ENCODE results near the gene FAM209B.
"Not testable (repeated sequence)": the region's sequence is repeated elsewhere in the genome, so short reads cannot be mapped to it uniquely, and the experiment has no call there.

Gene FAM209B

GRCh38 chr20:56517211-56517610 lies 15.8 kb upstream of the FAM209B start:
- Histone ChIP-seq H3K27me3 (replicated peaks; ENCODE audit: control insufficient read depth, insufficient read depth, low read length) (no peaks in the 10 kb centered on the region), H3K36me3 (ENCODE audit: control insufficient read depth, insufficient read depth, low read length) (peaks cover 29% of the 10 kb centered on the region), H3K4me3 (replicated peaks; ENCODE audit: low read depth, low read length) (no peak overlapping the region)
- DNase-seq (ENCODE audit: extremely low read depth, insufficient read length) = no peak
- TF ChIP-seq, protein P1, sequence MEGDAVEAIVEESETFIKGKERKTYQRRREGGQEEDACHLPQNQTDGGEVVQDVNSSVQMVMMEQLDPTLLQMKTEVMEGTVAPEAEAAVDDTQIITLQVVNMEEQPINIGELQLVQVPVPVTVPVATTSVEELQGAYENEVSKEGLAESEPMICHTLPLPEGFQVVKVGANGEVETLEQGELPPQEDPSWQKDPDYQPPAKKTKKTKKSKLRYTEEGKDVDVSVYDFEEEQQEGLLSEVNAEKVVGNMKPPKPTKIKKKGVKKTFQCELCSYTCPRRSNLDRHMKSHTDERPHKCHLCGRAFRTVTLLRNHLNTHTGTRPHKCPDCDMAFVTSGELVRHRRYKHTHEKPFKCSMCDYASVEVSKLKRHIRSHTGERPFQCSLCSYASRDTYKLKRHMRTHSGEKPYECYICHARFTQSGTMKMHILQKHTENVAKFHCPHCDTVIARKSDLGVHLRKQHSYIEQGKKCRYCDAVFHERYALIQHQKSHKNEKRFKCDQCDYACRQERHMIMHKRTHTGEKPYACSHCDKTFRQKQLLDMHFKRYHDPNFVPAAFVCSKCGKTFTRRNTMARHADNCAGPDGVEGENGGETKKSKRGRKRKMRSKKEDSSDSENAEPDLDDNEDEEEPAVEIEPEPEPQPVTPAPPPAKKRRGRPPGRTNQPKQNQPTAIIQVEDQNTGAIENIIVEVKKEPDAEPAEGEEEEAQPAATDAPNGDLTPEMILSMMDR (IDR thresholded peaks at IDR 0.05; ENCODE audit: insufficient read depth, low read length, poor library complexity, severe bottlenecking) = no peak

DNA sequence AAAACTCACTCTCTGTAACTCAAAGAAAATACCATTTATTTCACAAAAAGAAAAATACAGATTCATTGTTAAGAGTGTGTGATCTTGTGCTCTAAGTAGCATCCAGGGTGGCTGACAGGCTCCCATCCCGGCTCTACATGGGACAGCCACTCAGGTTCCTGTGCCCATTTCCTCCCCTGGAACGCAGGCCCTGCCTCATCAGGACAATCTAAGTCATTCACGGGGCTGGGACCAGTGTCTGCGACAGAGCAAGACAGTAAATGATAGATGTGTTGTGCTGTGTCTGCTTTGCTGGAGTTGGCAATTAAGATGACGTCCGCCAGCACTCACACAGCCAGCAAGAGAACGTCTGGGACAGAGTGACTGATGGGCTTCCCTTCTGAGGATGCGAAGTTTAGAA lies 15.4 kb upstream of the FAM209B start:
- TF ChIP-seq, protein P1 (IDR thresholded peaks at IDR 0.05; ENCODE audit: insufficient read depth, low read length, poor library complexity, severe bottlenecking) = no peak

DNA sequence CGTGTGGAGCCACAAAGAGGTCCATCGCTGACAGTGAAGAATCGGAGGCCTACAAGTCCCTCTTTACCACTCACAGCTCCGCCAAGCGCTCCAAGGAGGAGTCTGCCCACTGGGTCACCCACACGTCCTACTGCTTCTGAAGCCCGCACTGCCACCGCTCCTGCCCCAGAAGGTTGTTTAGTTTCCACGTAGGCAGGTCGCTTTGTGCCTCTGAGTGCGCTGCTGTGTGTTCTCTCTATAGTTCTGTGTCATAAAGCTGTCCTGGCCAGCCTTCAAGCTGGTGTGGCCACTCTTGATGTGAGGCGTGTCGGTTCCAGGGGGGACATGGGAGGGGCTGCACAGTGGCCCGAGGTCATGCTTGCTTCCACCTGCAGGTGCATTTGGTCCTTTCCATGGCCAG lies 14.9 kb upstream of the FAM209B start:
- TF ChIP-seq, protein P1 (IDR thresholded peaks at IDR 0.05; ENCODE audit: insufficient read depth, low read length, poor library complexity, severe bottlenecking) = no peak
- peaks cover 26% of the 10 kb centered on the region for H3K36me3 ChIP-seq (ENCODE audit: control insufficient read depth, insufficient read depth, low read length)
- H3K4me3 ChIP-seq (replicated peaks; ENCODE audit: low read depth, low read length) = no peak overlapping the region
- H3K27me3 ChIP-seq (replicated peaks; ENCODE audit: control insufficient read depth, insufficient read depth, low read length) = no peaks in the 10 kb centered on the region
- DNase-seq (ENCODE audit: extremely low read depth, insufficient read length) = no peak

More for the DNA sequence above, 15.4 kb upstream of the FAM209B start:
- Histone ChIP-seq H3K4me3 (replicated peaks; ENCODE audit: low read depth, low read length) (no peak overlapping the region), H3K36me3 (ENCODE audit: control insufficient read depth, insufficient read depth, low read length) (peaks cover 28% of the 10 kb centered on the region), H3K27me3 (replicated peaks; ENCODE audit: control insufficient read depth, insufficient read depth, low read length) (no peaks in the 10 kb centered on the region)
- DNase-seq (ENCODE audit: extremely low read depth, insufficient read length) = no peak

DNA sequence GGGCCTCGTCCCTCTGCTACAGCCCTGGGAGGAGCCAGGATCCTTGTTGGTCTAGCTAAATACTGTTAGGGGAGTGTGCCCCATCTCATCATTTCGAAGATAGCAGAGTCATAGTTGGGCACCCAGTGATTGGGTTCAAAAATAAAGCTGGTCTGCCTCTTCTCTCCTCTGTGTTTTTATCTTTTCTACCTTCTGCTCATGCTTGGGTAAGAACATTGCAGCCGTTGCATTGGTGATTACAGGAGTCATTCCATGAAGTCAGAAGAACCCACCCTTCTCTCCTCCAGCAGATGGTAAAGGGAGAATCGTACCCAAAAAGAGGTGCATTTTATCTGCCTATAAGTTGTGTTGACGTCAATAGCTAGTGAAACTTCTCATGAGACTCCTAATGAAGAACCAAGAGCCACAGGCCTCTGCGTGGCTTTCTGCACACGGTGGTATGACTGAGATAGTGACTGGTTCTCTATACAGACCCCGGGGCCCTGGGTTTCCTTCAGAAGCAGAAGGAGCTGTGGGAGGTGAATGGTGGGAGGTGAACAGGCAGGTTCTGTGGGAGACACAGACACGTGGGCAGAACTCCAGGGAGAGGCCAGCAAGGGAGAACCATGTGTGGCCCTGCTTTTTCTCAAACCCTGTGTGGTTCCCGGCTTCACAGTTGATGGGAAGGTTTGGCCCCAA lies 14.2 kb upstream of the FAM209B start:
- H3K4me3 ChIP-seq (replicated peaks; ENCODE audit: low read depth, low read length) = no peak overlapping the region
- H3K36me3 ChIP-seq (ENCODE audit: control insufficient read depth, insufficient read depth, low read length) = peaks cover 22% of the 10 kb centered on the region
- H3K27me3 ChIP-seq (replicated peaks; ENCODE audit: control insufficient read depth, insufficient read depth, low read length) = no peaks in the 10 kb centered on the region
- DNase-seq (ENCODE audit: extremely low read depth, insufficient read length) = no peak
- TF ChIP-seq, protein P1 (IDR thresholded peaks at IDR 0.05; ENCODE audit: insufficient read depth, low read length, poor library complexity, severe bottlenecking) = no peak

DNA sequence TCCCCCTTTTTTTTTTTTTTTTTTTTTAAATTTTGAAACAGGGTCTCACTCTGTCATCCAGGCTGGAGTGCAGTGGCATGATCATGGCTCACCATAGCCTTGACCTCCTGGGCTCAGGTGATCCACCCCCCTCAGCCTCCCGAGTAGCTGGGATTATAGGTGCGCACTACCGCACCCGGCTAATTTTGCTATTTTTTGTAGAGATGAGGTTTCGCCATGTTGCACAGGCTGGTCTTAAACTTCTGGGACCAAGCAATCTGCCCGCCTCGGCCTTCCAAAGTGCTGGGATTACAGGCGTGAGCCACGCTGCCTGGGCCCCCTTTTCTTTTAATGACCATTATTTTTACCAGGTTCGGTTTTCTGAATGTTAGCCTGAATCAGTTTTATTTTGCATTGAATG lies 13.5 kb upstream of the FAM209B start:
- TF ChIP-seq, protein P1 (IDR thresholded peaks at IDR 0.05; ENCODE audit: insufficient read depth, low read length, poor library complexity, severe bottlenecking) = no peak
- Histone ChIP-seq H3K36me3 (ENCODE audit: control insufficient read depth, insufficient read depth, low read length) (peaks cover 22% of the 10 kb centered on the region), H3K4me3 (replicated peaks; ENCODE audit: low read depth, low read length) (no peak overlapping the region), H3K27me3 (replicated peaks; ENCODE audit: control insufficient read depth, insufficient read depth, low read length) (no peaks in the 10 kb centered on the region)
- no peak for DNase-seq (ENCODE audit: extremely low read depth, insufficient read length)

- no peak for DNase-seq (ENCODE audit: extremely low read depth, insufficient read length)
- Histone ChIP-seq H3K27me3 (replicated peaks; ENCODE audit: control insufficient read depth, insufficient read depth, low read length) (no peaks in the 10 kb centered on the region), H3K36me3 (ENCODE audit: control insufficient read depth, insufficient read depth, low read length) (peaks cover 22% of the 10 kb centered on the region), H3K4me3 (replicated peaks; ENCODE audit: low read depth, low read length) (no peak overlapping the region)
- TF ChIP-seq, protein P1 (IDR thresholded peaks at IDR 0.05; ENCODE audit: insufficient read depth, low read length, poor library complexity, severe bottlenecking) = no peak
These were observed 12.9 kb upstream of the FAM209B start for GRCh38 chr20:56520180-56520579.

DNA sequence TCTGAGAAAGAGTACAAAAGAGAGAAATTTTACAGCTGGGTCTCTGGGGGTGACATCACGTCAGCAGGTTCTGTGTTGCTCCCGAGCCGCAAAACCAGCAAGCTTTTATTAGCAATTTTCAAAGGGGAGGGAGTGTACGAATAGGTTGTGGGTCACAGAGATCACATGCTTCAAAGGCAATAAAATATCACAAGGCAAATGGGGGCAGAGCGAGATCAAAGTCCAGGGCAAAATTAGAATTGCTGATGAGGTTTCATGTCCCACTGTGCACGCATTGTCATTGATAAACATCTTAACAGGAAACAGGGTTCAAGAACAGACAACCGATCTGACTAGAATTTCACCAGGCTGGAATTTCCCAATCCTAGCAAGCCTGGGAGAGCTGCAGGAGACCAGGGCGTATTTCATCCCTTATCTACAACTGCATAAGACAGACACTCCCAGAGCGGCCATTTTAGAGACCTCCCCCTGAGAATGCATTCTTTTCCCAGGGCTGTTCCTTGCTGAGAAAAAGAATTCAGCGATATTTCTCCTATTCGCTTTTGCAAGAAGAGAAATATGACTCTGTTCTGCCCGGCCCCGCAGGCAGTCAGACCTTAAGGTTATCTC lies 12.2 kb upstream of the FAM209B start:
- H3K27me3 ChIP-seq (replicated peaks; ENCODE audit: control insufficient read depth, insufficient read depth, low read length); DNase-seq (ENCODE audit: extremely low read depth, insufficient read length); H3K4me3 ChIP-seq (replicated peaks; ENCODE audit: low read depth, low read length): not testable (repeated sequence)
- peaks cover 22% of the 10 kb centered on the region for H3K36me3 ChIP-seq (ENCODE audit: control insufficient read depth, insufficient read depth, low read length)

All from GM06990 (cell line).